ENCODE data around the gene NDUFS3.

Gene NDUFS3

GRCh38 chr11:47611348-47611794, 32.5 kb downstream of the NDUFS3 start:
- DNase-seq (ENCODE audit: insufficient read length, low spot score): no peak
- TF ChIP-seq POLR2A (IDR thresholded peaks at IDR 0.05; ENCODE audit: low read depth, low read length): no peak
- FAIRE-seq: no peak

- DNase-seq (ENCODE audit: insufficient read length, low spot score): no peak
- FAIRE-seq: no peak
- TF ChIP-seq POLR2A (IDR thresholded peaks at IDR 0.05; ENCODE audit: low read depth, low read length): no peak
These were observed 36.4 kb downstream of the NDUFS3 start for GRCh38 chr11:47615249-47615648.

- TF ChIP-seq POLR2A (IDR thresholded peaks at IDR 0.05; ENCODE audit: low read depth, low read length): no peak
- FAIRE-seq: peak; percentile 64
- DNase-seq (ENCODE audit: insufficient read length, low spot score): no peak
These were observed 38.0 kb downstream of the NDUFS3 start for GRCh38 chr11:47616726-47617416.

GRCh38 chr11:47617417-47617809, 38.5 kb downstream of the NDUFS3 start:
- DNase-seq (ENCODE audit: insufficient read length, low spot score) (no peak), FAIRE-seq (no peak)
- no peak for TF ChIP-seq POLR2A (IDR thresholded peaks at IDR 0.05; ENCODE audit: low read depth, low read length)

- DNase-seq (ENCODE audit: insufficient read length, low spot score): no peak
- FAIRE-seq: peak; percentile 52
- no peak for TF ChIP-seq POLR2A (IDR thresholded peaks at IDR 0.05; ENCODE audit: low read depth, low read length)
These were observed 42.0 kb downstream of the NDUFS3 start for GRCh38 chr11:47620836-47621378.

- no peak for TF ChIP-seq POLR2A (IDR thresholded peaks at IDR 0.05; ENCODE audit: low read depth, low read length)
- DNase-seq (ENCODE audit: insufficient read length, low spot score): no peak
- FAIRE-seq: no peak
These were observed 47.4 kb downstream of the NDUFS3 start for GRCh38 chr11:47626234-47626633.

GRCh38 chr11:47628026-47628425, 49.2 kb downstream of the NDUFS3 start:
- TF ChIP-seq POLR2A (IDR thresholded peaks at IDR 0.05; ENCODE audit: low read depth, low read length): no peak
- no peak for FAIRE-seq
- DNase-seq (ENCODE audit: insufficient read length, low spot score): no peak

- peak; percentile 41 for FAIRE-seq
- no peak for TF ChIP-seq POLR2A (IDR thresholded peaks at IDR 0.05; ENCODE audit: low read depth, low read length)
- DNase-seq (ENCODE audit: insufficient read length, low spot score): no peak
These were observed 52.6 kb downstream of the NDUFS3 start for GRCh38 chr11:47631473-47631872.
